SKM-1 treated with dmso at 0.1 percent for 144 hours (cell line): ENCODE data around the gene HTR2C.
"Not testable (repeated sequence)": the region's sequence is repeated elsewhere in the genome, so short reads cannot be mapped to it uniquely, and the experiment has no call there.

Experiments used
- DNase-seq: peaks from one replicate; lab custom pipeline; 2025; ENCODE audit not compliant: unreplicated experiment; lab: John Stamatoyannopoulos, UW

HTR2C gene

GRCh38 chrX:114583646-114584374 is at the start of gene HTR2C:
Gene HTR2C, plus strand, starts transcription at chrX:114584086. Its CDS starts 142,851 bp downstream, at chrX:114726937.
- DNase-seq: no peak

DNA sequence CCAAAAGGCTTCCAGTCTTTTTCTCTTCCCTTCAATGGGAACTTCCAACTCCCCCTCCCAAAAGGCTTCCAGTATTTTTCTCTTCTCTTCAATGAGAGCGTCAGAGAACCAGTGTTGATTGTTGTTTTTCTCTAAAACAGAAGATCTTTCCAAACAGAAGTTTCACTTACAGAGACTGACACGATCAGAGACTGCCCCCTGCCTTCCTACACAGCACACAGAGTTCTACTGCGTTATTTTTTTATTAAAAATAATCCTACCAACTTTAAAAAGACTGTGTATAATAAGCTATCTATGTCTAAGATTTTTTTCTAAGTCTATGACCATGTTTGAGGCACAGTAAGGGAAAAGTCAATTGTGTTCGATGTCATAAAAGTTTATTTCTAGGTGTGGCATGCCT is 3.5 kb upstream of the HTR2C start:
- no peak for DNase-seq

DNA sequence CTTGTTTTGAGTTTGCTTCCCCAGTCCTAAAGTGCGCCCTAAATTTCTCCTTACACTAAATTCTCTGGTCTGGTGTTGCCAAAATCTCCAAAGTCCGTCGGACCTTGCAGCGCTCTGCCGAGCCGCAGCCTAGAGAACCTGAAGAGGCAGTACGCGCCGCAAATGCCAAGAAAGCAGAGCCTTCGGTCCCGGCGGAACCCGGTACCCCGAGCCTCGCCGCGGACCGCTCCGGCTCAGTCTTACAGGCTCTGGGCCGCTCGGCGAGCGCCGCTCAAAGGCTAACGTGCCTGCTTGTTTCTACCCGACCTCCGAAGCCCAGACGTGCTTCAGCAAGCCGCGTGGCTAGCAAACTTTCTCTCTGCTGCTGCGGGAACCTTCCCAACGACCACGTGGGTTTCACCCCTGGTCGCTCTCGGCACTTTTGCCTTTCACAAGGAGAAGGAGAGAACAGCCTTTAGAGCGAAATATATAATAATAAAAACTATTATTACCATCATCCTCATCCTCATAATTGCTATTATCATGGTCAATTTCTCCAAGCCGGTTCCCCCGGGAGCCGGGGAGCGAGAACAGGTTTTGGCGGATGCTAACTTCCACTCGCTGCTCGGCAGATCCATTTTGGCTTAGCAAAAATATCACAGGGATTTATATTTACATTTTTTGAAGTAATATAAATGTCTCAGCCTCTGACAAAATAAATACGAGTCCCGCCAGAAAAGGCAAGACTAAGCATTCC is 2.2 kb upstream of the HTR2C start:
- DNase-seq: no peak

DNA sequence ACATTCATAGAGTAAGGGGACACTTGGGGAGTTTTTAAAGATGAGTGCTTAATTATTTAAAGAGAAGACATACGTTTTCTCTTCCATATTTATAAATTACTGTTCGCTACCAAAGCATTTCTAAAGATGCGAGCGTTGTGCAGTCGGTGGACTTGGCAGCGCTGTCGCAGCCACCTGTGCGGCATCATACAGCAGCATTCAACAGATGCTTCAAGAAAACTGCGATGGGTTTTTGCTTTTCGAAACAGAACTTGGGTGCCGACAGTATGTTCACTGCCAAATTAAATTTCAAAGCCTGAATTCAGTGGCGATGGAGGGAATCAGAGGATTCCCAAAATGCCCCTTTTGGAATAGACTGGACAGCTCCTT is 1.6 kb upstream of the HTR2C start:
- DNase-seq: no peak

GRCh38 chrX:114582698-114583395 is 1.0 kb upstream of the HTR2C start:
- DNase-seq: no peak

DNA sequence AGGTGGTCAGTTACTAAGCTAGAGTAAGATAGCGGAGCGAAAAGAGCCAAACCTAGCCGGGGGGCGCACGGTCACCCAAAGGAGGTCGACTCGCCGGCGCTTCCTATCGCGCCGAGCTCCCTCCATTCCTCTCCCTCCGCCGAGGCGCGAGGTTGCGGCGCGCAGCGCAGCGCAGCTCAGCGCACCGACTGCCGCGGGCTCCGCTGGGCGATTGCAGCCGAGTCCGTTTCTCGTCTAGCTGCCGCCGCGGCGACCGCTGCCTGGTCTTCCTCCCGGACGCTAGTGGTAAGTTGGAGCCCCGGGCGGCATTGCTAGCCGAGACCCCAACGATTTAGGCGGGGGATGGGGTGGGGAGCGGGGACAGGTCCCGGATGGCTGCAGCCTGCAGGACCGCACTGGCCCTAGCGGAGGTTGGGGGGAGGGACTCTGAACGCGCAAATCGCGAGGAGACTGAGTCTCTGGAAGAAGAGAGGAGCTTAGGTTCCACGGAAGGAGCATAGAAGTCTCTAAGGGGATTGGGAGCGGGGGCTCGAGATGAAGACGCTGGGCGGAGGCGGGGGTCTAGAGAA is 573 bp downstream of the HTR2C start:
- DNase-seq: no peak

- DNase-seq: no peak
These were observed 1.3 kb downstream of the HTR2C start for GRCh38 chrX:114584983-114585842.

DNA sequence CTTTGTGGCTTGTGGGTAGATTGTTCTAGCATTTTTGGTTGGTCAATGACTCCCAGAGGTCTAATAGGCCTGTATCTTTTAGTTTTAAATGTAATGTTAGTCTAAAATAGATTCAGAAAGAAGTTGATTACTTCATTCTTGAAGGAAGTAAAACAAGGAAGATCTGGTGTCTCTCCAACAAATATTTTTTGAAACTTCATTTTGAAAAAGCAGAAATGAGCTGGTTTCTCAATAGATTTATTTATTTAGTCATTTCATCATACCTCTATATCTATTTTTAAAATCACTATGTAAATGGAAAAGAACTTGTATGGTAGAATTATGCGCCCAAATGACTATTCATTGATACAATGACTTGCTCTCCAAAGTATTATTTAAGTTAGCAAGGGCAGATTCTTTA is 7.2 kb downstream of the HTR2C start:
- DNase-seq: peak; percentile 22

- no peak for DNase-seq
These were observed 15.4 kb downstream of the HTR2C start for GRCh38 chrX:114599305-114599704.

- DNase-seq: no peak
These were observed 16.0 kb downstream of the HTR2C start for GRCh38 chrX:114599911-114600310.

DNA sequence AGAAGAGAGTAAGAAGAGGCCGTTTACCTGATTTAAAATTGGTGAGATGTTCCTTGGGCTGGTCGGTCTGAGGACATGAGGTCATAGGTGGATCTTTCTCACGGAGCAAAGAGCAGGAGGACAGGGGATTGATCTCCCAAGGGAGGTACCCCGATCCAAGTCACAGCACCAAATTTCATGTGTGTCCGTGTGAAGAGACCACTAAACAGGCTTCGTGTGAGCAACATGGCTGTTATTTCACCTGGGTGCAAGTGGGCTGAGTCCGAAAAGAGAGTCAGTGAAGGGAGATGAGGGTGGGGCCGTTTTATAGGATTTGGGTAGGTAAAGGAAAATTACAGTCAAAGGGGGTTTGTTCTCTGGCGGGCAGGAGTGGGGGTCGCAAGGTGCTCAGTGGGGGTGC is 22.7 kb downstream of the HTR2C start:
- DNase-seq: not testable (repeated sequence)

DNA sequence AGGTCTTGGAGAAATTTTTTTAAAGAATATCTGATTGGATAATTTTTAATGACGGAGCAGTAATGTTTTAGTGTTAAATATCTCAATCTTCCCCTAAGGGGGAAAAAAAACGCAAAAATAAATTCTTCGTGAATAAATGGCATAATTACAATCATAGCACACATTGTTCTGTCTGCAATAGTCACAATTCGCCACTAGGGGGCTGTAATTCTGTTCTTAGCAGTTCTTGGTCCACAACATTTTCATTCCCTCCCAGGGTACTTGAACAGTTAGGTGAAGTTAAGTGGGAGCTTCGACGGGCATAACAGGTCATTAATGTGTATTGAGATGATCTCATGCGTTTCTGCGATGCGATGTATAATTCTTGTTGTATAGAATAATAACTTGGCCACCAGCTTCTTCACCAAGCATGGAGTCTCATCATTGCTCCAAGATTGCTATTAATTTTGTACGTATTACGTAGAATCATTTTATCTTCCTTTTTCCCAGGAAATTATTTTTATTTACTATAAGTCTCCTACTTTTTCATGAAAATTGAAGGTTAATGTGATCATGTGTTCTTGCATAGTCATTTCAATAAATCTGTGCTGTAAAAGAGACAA is 27.2 kb downstream of the HTR2C start:
- peak; percentile 4 for DNase-seq

DNA sequence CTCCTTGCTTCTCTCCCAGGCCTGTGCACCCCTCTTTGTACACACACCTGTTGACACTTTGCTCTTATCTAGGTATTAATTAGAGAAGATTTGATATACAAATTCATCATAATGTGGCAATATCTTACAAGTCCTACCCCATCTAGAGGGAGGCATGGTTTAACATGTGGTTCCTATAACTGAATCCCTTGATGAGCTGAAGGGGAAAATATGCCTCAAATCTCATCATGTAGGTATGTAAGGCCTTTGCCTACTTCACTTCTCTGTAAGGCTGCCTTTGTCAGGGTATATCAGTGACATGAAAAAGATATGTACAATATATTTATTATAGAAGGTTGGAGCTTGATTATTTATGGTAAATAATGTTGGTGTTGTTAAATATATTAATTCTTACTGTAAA is 31.9 kb downstream of the HTR2C start:
- DNase-seq: no peak

DNA sequence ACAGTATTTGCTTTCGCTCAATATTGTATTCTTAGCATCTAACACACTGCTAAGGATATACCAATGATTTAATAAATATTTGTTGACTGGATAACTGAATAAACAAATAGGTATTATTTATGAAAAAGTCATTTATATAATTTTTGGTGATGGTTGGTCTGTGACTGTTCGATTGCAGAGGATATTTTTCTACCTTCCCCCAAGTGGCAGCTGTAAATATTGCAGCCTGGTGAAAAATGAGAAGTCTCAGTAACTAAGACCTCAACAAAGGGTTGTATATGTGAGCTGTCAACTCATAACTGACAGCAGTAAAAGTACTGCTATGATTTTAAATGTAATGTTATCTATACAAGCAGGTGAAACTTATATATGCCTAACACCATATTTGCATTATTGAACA is 36.0 kb downstream of the HTR2C start:
- peak; percentile 4 for DNase-seq

DNA sequence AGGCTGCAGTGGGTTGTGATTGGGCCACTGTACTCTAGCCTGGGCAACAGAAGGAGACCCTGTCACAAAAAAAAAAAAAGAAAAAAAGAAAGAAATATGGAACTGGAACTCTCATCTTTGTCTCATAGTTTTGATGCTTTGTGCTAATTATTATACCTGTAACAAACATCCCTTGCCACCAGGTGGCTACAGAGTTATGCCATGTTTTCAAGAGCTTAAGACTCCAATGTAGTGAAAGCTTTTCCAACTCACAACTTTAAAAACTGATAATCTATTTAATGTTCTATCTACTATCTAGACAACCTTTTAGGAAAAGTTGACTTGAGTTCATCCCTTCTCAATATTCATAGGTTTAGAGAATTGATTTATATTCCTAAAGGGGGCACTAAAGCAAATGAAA is 42.4 kb downstream of the HTR2C start:
- no peak for DNase-seq

DNA sequence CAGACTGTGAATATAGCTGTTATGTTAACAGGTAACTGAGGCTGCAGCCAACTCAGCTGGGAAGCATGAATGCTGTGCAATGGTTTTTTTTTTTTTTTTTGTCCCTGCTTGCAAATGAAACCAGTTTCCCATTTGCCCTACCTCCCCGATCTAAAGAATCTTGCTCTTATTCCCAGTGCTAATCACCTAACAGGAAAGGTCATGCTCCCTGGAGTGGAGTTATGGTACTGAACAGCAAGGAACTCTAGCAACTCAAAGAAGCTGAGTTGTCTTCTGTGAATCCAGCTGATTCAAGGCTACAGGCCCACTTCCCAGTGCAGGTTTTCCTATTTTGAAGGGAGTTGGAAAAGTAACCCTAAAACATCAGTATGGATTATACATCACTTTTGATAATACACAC is 52.1 kb downstream of the HTR2C start:
- DNase-seq: no peak

DNA sequence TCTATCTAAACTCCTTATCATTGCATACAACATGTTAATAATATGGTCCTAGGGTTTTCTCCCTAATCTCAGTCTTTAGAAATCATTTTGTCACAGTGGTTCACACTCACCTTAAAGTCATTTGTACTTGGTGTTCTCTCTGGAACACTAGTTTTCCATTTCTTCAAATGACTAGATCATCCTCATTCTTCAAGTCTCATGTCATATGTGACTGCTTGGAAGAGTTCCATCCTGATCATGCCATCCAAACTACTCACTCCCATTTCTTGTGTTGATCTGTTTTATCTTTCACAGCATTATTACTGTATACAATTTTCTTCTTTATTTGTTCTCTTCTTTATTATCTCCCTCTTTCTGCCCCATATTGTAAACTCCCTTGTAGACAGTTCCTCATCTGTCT is 66.5 kb downstream of the HTR2C start:
- DNase-seq: no peak

GRCh38 chrX:114675365-114675764 is 91.5 kb downstream of the HTR2C start:
- DNase-seq: no peak

DNA sequence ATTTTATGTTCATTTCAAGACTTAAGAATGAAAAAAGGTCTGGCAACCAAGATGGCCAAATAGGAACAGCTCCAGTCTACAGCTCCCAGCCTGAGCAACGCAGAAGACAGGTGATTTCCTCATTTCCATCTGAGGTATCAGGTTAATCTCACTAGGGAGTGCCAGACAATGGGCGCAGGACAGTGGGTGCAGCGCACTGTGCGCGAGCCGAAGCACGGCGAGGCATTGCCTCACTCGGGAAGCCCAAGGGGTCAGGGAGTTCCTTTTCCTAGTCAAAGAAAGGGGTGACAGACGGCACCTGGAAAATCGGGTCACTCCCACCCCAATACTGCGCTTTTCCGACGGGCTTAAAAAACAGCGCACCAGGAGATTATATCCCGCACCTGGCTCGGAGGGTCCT is 116.6 kb downstream of the HTR2C start:
- DNase-seq: not testable (repeated sequence)

DNA sequence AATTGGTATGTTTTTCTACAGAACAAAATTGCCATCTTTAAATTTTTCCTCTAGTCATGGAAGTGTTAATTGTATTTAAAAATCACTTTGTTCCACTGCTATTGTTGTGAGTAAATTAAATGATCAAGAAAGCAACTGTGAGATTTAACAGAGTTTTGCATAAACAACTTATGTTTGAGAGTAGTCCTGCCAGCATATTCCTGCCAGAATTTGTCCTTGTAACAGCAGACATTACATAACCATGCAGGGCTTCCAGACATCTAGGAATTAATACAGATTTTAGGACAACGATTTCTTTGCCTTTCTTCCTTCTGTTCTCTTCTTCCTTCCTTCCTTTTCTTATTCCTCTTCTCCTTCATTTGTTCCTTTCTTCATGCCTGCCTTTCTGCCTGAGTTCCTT is 125.5 kb downstream of the HTR2C start:
- DNase-seq: no peak
